GM19035 (cell line): Measurements from ENCODE around the gene LARP1B.
"Not testable (repeated sequence)": the region's sequence is repeated elsewhere in the genome, so short reads cannot be mapped to it uniquely, and the experiment has no call there.

Source experiments
- ATAC-seq: cut with Tn5 transposase; IDR thresholded peaks from one replicate; pipeline ENCODE4 v1.9.1; 2021; ENCODE audit not compliant: unreplicated experiment

Gene LARP1B

GRCh38 chr4:128134925-128135324 is 73.8 kb downstream of the LARP1B start:
- ATAC-seq = no peak

GRCh38 chr4:128135391-128135790 is 74.3 kb downstream of the LARP1B start:
- ATAC-seq = no peak

GRCh38 chr4:128141866-128142265 is 80.8 kb downstream of the LARP1B start:
- ATAC-seq = no peak

- no peak for ATAC-seq
Measured at GRCh38 chr4:128145727-128146126, 84.6 kb downstream of the LARP1B start.

GRCh38 chr4:128153800-128154199 is 92.7 kb downstream of the LARP1B start:
- no peak for ATAC-seq

GRCh38 chr4:128155231-128155855 is 94.2 kb downstream of the LARP1B start:
- no peak for ATAC-seq

GRCh38 chr4:128155874-128156456 is 94.9 kb downstream of the LARP1B start:
- ATAC-seq = no peak

GRCh38 chr4:128156472-128156871 is 95.4 kb downstream of the LARP1B start:
- not testable (repeated sequence) for ATAC-seq

- no peak for ATAC-seq
Measured at GRCh38 chr4:128158894-128159293, 97.8 kb downstream of the LARP1B start.

GRCh38 chr4:128159967-128160366 is 98.9 kb downstream of the LARP1B start:
- no peak for ATAC-seq

GRCh38 chr4:128161138-128161537 is 100.0 kb downstream of the LARP1B start:
- no peak for ATAC-seq

GRCh38 chr4:128162434-128162833 is 101.3 kb downstream of the LARP1B start:
- ATAC-seq = no peak

GRCh38 chr4:128163177-128164117 is 102.3 kb downstream of the LARP1B start:
- no peak for ATAC-seq

- ATAC-seq = no peak
Measured at GRCh38 chr4:128166982-128167381, 105.9 kb downstream of the LARP1B start.

GRCh38 chr4:128168701-128169100 is 107.6 kb downstream of the LARP1B start:
- no peak for ATAC-seq

GRCh38 chr4:128169245-128169644 is 108.1 kb downstream of the LARP1B start:
- ATAC-seq = no peak

- no peak for ATAC-seq
Measured at GRCh38 chr4:128176643-128177042, 115.5 kb downstream of the LARP1B start.

GRCh38 chr4:128177498-128177897 is 116.4 kb downstream of the LARP1B start:
- ATAC-seq = no peak

- ATAC-seq = no peak
Measured at GRCh38 chr4:128186623-128187022, 125.5 kb downstream of the LARP1B start.

- ATAC-seq = peak; percentile 97
Measured at GRCh38 chr4:128191115-128191781, 130.1 kb downstream of the LARP1B start.
